Right renal cortex interstitium (tissue), 3 donors: ENCODE data around the gene PNISR. TPM values are rescaled to one million over a fixed set of nuclear protein-coding genes. Genes with fewer than 3 reads are reported as not detected.
"Not testable (repeated sequence)": the region's sequence is repeated elsewhere in the genome, so short reads cannot be mapped to it uniquely, and the experiment has no call there.

ENCODE experiments used
- DNase-seq, 3 donors: peaks; one replicate each; pipeline ENCODE4 v3.0.0-alpha.2; 2013; ENCODE audit warnings: low read depth in 3 of 3, low spot score in 2 of 3
- polyA plus RNA-seq, 3 donors: library from polyadenylated mRNA; unstranded; fragments of 120-200 nt; gene quantifications; one replicate each; pipeline ENCODE4 v1.2.1, GENCODE V29; 2013; ENCODE audit not compliant: insufficient read length in 3 of 3

PNISR gene
- polyA plus RNA-seq: 100 to 1,000 TPM; 273 to 352 (median 303) TPM

GRCh38 chr6:99424761-99425646 is at the start of gene PNISR:
Gene PNISR, minus strand, starts transcription at chr6:99425308. Its CDS starts 10,649 bp downstream, at chr6:99414659.
- DNase-seq: peak; percentile 96 to 99 (median 98)

GRCh38 chr6:99473730-99474129 is 48.6 kb upstream of the PNISR start:
- no peak for DNase-seq

- DNase-seq: no peak
Measured at GRCh38 chr6:99471638-99472037, 46.5 kb upstream of the PNISR start.

- no peak for DNase-seq
Measured at GRCh38 chr6:99467509-99468106, 42.5 kb upstream of the PNISR start.

GRCh38 chr6:99459133-99459532 is 34.0 kb upstream of the PNISR start:
- not testable (repeated sequence) for DNase-seq

GRCh38 chr6:99458319-99458718 is 33.2 kb upstream of the PNISR start:
- no peak for DNase-seq

- DNase-seq: no peak
Measured at GRCh38 chr6:99446076-99446475, 21.0 kb upstream of the PNISR start.

- DNase-seq: no peak
Measured at GRCh38 chr6:99434702-99435530, 9.8 kb upstream of the PNISR start.

GRCh38 chr6:99432877-99433276 is 7.8 kb upstream of the PNISR start:
- peak in 1 of 3 donors; percentile 18 for DNase-seq

GRCh38 chr6:99431901-99432300 is 6.8 kb upstream of the PNISR start:
- no peak for DNase-seq

GRCh38 chr6:99427988-99428387 is 2.9 kb upstream of the PNISR start:
- DNase-seq: no peak

- no peak for DNase-seq
Measured at GRCh38 chr6:99426451-99426757, 1.3 kb upstream of the PNISR start.

- peak; percentile 82 to 88 (median 87) for DNase-seq
Measured at GRCh38 chr6:99425647-99426450, 741 bp upstream of the PNISR start.

- DNase-seq: no peak
Measured at GRCh38 chr6:99424022-99424421, 1.1 kb downstream of the PNISR start.

- DNase-seq: no peak
Measured at GRCh38 chr6:99422912-99423311, 2.2 kb downstream of the PNISR start.

GRCh38 chr6:99416892-99417767 is 8.0 kb downstream of the PNISR start:
- no peak for DNase-seq

- DNase-seq: no peak
Measured at GRCh38 chr6:99416226-99416625, 8.9 kb downstream of the PNISR start.

- no peak for DNase-seq
Measured at GRCh38 chr6:99415446-99415845, 9.7 kb downstream of the PNISR start.

- DNase-seq: no peak
Measured at GRCh38 chr6:99412065-99412464, 13.0 kb downstream of the PNISR start.
